Stimulated activated CD4-positive, alpha-beta T cell treated with anti-CD3 and anti-CD28 coated beads, Interleukin-1b, Interleukin-23, amount 100 ng/mL, for 4 hours (primary cell): ENCODE data around the gene TTI1.

Experiments used
- DNase-seq, 2 donors: peaks; one replicate each; pipeline ENCODE4 v3.0.0-alpha.2; 2020; ENCODE audit warnings: low read depth in 2 of 2

Gene TTI1

GRCh38 chr20:37937686-37938085, 95.6 kb downstream of the TTI1 start:
- DNase-seq: no peak

GRCh38 chr20:37936451-37936850, 96.8 kb downstream of the TTI1 start:
- DNase-seq: no peak

- no peak for DNase-seq
Observed at GRCh38 chr20:37936041-37936440, 97.2 kb downstream of the TTI1 start.

GRCh38 chr20:37935435-37935834, 97.8 kb downstream of the TTI1 start:
- DNase-seq: no peak

DNA sequence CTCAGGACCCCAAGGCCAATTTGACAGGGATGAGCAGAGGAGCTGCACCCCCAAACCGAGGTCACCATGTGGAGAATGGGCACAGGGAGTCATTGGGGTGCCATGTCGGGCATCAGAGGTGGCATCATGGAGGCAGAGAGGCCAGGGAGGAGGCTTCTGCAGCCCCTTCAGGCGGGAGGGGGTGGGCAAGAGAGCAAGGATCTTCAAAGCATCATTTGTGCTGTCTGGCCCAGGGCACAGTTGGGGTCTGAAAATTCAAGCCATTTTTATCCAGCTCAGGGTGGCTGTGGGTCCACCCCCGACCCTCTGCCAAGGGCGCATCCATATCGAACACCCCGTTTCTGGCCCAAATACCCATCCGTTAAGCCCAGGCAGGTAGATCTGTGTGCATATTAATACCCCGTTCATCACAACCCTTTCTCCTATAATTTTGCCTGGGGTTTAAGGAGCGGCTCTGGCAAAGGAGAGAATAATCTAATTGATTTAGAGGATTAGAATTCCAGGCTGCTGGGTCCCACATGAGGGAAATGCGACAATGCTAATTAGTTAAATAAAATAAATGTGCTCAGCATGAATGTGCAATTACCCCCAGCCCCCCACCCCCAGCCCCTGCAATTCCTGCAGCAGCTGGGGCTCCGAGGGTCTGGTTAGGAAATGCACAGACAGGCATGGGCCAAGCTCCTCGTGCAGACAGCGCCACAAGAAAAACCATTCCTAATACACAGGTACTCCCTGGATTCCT, 98.5 kb downstream of the TTI1 start:
- no peak for DNase-seq

- DNase-seq: no peak
Observed at GRCh38 chr20:37933786-37934633, 99.2 kb downstream of the TTI1 start.
